ENCODE data around the gene ZNF548. TPM values are rescaled to one million over a fixed set of nuclear protein-coding genes. Genes with fewer than 3 reads are reported as not detected.

Gene ZNF548
- total RNA-seq, 1 experiment from 2014 or later = 13.0 TPM

GRCh38 chr19:57342582-57342981 is 47.1 kb upstream of the ZNF548 start:
- Mint-ChIP-seq H3K4me1 (no peaks in the 10 kb centered on the region; a peak in 1 of 4 replicates), H3K9me3 (no peaks in the 10 kb centered on the region), H3K27me3 (ENCODE audit: low read depth) (peaks cover 24% of the 10 kb centered on the region), H3K4me3 (no peak overlapping the region), H3K27ac (no peak overlapping the region), H3K36me3 (ENCODE audit: insufficient read depth in 1 of 3, low read depth in 3 of 3) (no peaks in the 10 kb centered on the region)
- no peaks in the 10 kb centered on the region for H3K23me2 ChIP-seq (ENCODE audit: insufficient read length, low read depth, low read length, poor library complexity, severe bottlenecking)
- H3K4ac ChIP-seq (ENCODE audit: low read depth, low read length) = no peak overlapping the region
- H3K9me3 ChIP-seq (ENCODE audit: control insufficient read depth, low read depth, low read length) = no peaks in the 10 kb centered on the region
- H3K18ac ChIP-seq (ENCODE audit: insufficient read length, low read depth, low read length) = no peak overlapping the region
- no peak overlapping the region for H2BK12ac ChIP-seq (ENCODE audit: insufficient read length, low read depth, low read length)
- H3K79me2 ChIP-seq (ENCODE audit: insufficient read depth, low read length) = no peaks in the 10 kb centered on the region
- H3K4me2 ChIP-seq (ENCODE audit: insufficient read depth, insufficient read length, low read length) = no peak overlapping the region
- no peaks in the 10 kb centered on the region for H3K4me1 ChIP-seq (ENCODE audit: insufficient read depth, low read length)
- H3K23ac ChIP-seq (ENCODE audit: insufficient read length, low read depth, low read length) = no peak overlapping the region
- no peaks in the 10 kb centered on the region for H3K27me3 ChIP-seq (ENCODE audit: insufficient read depth, low read length)
- H4K20me1 ChIP-seq (ENCODE audit: control insufficient read depth, insufficient read depth, insufficient read length) = no peaks in the 10 kb centered on the region
- H4K91ac ChIP-seq (ENCODE audit: insufficient read length, low read depth, low read length) = no peak overlapping the region
- H2BK20ac ChIP-seq (ENCODE audit: low read depth, low read length, poor library complexity, severe bottlenecking) = no peak overlapping the region
- no peak overlapping the region for H2BK5ac ChIP-seq (ENCODE audit: insufficient read length, low read length)
- no peak overlapping the region for H3K14ac ChIP-seq (ENCODE audit: insufficient read depth, low read length)
- H2BK120ac ChIP-seq (ENCODE audit: low read depth, low read length, poor library complexity, severe bottlenecking) = no peak overlapping the region
- no peak overlapping the region for H2AFZ ChIP-seq (ENCODE audit: low read length)
- WGBS (ENCODE audit: extremely low coverage, insufficient read length, low lambda C conversion rate) = no CpG with 5 or more reads among the region's 6 CpGs
- no peak overlapping the region for H3K56ac ChIP-seq (ENCODE audit: insufficient read length, low read depth, low read length)
- no peaks in the 10 kb centered on the region for H3K79me1 ChIP-seq (ENCODE audit: insufficient read depth, low read depth, low read length, poor library complexity, severe bottlenecking)
- H2BK15ac ChIP-seq (ENCODE audit: low read depth, low read length) = no peak overlapping the region
- H2AK5ac ChIP-seq (ENCODE audit: insufficient read length, low read length) = no peak overlapping the region
- H4K8ac ChIP-seq (replicated peaks; ENCODE audit: insufficient read length, low read depth, low read length) = no peak overlapping the region
- TF ChIP-seq CTCF (conservative IDR thresholded peaks at IDR 0.05) = no peak
- no peak overlapping the region for H3T11ph ChIP-seq (ENCODE audit: low read length)
- no peak overlapping the region for H3K9ac ChIP-seq (ENCODE audit: extremely low read depth, insufficient read length, low read length)
- no peak for DNase-seq
- H4K5ac ChIP-seq (ENCODE audit: insufficient read length, low read depth, low read length) = no peak overlapping the region
- no peak overlapping the region for H3K27ac ChIP-seq (ENCODE audit: insufficient read length, low read depth, low read length)
